Tibial nerve (tissue), 4 donors: ENCODE measurements around the gene NACA2.

Experiments
- EP300 ChIP-seq, 2 donors: sonication (generic); formaldehyde crosslinking; IDR thresholded peaks; one replicate each; pipeline ENCODE4 v1.6.1; 2017; ENCODE audit warnings: antibody characterized with exemption in 2 of 2, mild to moderate bottlenecking in 1 of 2
- POLR2A ChIP-seq, 2 donors: fragments of 450-650 bp; IDR thresholded peaks; one replicate each; pipeline ENCODE4 v1.6.1; 2017; ENCODE audit warnings: antibody characterized with exemption in 2 of 2, mild to moderate bottlenecking in 2 of 2, moderate library complexity in 2 of 2
- TF ChIP-seq, protein P1 (sequence below), 5 experiments: fragments of 200-600 bp in 3 of 5; fragments of 450-650 bp in 2 of 5; sonication (generic) in 3 of 5; IDR thresholded peaks; one replicate each; pipeline ENCODE4 v1.5.1; 2016 to 2019; ENCODE audit warnings: antibody characterized with exemption in 5 of 5, mild to moderate bottlenecking in 3 of 5, moderate library complexity in 2 of 5

DNA sequence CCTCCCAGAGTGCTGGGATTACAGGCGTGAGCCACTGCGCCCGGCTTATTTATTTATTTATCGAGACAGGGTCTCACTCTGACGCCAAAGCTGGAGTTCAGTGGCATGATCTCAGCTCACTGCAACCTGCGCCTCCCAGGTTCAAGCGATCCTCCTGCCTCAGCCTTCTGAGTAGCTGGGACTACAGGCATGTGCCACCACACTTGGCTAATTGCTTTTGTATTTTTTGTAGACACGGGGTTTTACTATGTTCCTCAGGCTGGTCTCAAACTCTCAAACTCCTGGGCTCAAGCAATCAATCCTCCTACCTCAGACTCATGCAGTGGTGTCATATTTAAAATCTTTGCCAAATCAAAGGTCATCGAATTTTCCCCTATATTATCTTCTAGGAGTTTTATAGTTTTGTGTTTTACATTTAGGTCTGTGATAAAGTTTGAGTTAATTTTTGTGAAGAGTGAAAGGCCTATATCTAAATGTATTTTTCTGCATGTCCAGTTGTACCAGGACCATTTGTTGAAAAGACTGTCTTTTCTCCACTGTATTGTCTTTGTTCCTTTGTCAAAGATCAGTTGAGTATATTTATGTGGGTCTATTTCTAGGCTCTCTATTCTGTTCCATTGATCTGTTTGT, 47.1 kb downstream of the NACA2 start:
- no peak for TF ChIP-seq POLR2A (IDR thresholded peaks at IDR 0.05)
- TF ChIP-seq, protein P1, sequence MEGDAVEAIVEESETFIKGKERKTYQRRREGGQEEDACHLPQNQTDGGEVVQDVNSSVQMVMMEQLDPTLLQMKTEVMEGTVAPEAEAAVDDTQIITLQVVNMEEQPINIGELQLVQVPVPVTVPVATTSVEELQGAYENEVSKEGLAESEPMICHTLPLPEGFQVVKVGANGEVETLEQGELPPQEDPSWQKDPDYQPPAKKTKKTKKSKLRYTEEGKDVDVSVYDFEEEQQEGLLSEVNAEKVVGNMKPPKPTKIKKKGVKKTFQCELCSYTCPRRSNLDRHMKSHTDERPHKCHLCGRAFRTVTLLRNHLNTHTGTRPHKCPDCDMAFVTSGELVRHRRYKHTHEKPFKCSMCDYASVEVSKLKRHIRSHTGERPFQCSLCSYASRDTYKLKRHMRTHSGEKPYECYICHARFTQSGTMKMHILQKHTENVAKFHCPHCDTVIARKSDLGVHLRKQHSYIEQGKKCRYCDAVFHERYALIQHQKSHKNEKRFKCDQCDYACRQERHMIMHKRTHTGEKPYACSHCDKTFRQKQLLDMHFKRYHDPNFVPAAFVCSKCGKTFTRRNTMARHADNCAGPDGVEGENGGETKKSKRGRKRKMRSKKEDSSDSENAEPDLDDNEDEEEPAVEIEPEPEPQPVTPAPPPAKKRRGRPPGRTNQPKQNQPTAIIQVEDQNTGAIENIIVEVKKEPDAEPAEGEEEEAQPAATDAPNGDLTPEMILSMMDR (IDR thresholded peaks at IDR 0.05): no peak
- TF ChIP-seq EP300 (IDR thresholded peaks at IDR 0.05): no peak
